Fibroblast of peridontal ligament (primary cell): ENCODE data around the gene RPL3.

Source experiments
- DNase-seq: peaks from one replicate; pipeline ENCODE4 v3.0.0-alpha.2; 2010; ENCODE audit errors: extremely low read depth

Gene RPL3

DNA sequence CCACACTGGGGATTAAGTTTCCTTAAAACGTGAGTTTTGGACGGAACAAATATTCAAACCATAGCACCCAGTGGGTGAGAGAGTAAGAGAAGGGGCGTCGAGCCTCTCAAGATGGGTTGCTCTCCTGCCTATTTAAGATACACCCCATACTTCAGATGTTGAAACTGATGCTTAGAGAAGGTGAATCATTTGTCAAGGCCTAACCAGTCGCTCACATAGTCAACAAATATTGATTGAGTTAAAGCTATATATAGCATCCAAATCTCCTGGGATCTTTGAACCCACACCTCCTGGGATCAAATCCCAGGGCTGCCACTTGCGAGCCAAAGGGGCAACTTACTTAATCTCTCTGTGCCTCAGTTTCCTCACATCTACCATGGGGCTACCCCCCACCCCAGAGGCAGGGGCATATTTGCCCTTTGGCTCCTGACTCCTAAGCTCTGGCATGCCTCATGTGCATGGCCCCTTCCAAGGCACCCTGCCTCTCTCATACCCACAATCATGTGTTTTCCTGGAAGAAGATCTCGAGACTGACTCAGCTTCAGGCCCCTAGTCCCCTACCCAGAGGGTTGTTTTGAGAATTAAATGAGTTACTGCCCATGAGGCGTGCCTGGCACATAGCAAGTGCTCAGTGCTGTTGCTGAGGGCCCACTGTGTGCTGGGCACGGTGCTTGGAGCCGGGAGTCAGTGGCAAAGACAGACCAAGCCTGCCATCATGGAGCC, 55.6 kb downstream of the RPL3 start:
- DNase-seq: no peak
